HFF-Myc (cell line): ENCODE results near the gene BICC1.

Experiments used
- DNase-seq: peaks from one replicate; pipeline ENCODE4 v3.0.0-alpha.2; 2011; ENCODE audit warnings: low read depth; ENCODE audit errors: extremely low read depth
- H3K4me3 ChIP-seq: replicated peaks from 2 replicates; pipeline ENCODE4 v1.5.1; 2011; ENCODE audit warnings: low read depth, mild to moderate bottlenecking, control low read depth, low read length
- CTCF ChIP-seq: IDR thresholded peaks from 2 replicates; pipeline ENCODE4 v1.5.1; 2012; ENCODE audit warnings: mild to moderate bottlenecking, low read depth, low read length, control low read depth; ENCODE audit errors: missing control alignments

Gene BICC1

DNA sequence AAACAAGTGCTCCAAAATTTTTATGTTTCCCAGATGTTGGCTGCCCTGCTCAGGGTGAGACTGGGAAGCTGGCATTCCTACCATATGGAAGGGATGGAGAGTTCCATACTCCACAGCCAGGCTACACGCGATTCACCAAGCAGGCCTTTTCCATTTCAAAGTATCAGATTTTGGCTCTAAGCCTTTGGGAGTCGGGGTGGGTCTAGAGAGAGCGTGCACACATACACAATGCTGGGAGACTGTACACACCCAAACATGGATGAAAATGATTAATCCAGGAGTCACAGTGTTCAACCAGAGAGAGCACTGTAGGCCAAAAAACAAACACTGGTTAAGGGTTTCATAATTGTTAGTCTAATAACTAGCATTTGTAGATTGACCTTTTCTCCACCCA, 295.0 kb downstream of the BICC1 start:
- no peak overlapping the region for H3K4me3 ChIP-seq
- no peak for TF ChIP-seq CTCF
- peak; percentile 65 for DNase-seq

DNA sequence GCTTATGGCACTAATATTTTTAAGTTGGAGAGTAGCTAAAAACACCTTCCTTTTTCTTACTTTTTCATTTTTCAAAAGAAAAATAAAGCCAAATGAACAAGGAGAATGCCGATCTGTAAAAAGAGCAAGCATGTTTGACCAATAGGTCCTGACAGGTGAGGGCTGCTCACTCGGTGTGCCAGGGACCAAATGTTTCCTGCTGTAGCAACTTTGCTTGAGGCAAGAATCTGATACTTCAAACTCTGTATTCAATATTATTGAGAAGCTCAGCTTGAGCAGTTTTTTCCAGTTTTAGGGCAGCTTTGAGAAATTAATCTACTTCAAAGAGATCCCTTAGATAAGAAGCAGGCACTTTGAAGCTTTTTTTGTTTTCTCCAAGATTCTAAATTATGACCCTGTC, 298.1 kb downstream of the BICC1 start:
- TF ChIP-seq CTCF = no peak
- DNase-seq = no peak
- H3K4me3 ChIP-seq = no peak overlapping the region

DNA sequence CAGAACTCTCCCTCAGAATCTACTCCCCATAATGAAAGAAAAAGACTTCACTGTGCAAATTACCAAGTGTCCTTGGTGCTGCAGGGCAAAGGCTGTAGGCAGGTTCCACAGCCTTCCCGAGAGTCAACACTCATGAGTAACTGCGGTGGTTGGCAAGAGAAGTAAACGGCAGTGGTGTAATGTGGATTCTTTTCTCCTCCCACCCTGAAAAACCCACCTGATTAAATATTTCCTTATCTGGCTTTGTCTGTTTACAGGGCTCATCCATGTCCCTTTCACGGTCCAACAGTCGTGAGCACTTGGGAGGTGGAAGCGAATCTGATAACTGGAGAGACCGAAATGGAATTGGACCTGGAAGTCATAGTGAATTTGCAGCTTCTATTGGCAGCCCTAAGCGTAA, 300.9 kb downstream of the BICC1 start:
- TF ChIP-seq CTCF = no peak
- no peak for DNase-seq
- no peak overlapping the region for H3K4me3 ChIP-seq

DNA sequence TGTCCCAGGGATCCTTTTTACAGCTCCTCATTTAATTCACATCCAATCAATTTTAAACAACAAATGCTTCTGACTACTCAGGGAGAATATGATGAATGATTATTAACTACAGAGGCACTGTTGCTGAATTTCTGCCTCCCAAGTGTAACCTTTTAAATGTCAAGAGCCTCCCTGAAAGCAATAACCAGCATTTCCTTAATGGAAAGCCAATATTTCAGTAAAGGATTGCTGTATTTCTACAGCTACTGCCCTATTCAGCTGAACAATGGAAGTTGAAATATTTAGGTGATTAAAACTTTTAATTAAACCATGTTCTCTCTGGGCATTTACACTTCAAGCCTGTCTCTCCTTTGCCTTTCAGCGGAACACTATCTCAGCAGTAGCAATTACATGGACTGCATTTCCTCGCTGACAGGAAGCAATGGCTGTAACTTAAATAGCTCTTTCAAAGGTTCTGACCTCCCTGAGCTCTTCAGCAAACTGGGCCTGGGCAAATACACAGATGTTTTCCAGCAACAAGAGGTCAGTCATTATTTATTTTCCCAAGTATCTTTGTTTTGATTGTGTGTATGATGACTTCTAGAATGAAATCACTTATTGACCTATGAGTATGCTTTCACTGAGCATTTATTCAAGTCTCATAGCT, 304.7 kb downstream of the BICC1 start:
- no peak for TF ChIP-seq CTCF
- H3K4me3 ChIP-seq = no peak overlapping the region
- DNase-seq = no peak

DNA sequence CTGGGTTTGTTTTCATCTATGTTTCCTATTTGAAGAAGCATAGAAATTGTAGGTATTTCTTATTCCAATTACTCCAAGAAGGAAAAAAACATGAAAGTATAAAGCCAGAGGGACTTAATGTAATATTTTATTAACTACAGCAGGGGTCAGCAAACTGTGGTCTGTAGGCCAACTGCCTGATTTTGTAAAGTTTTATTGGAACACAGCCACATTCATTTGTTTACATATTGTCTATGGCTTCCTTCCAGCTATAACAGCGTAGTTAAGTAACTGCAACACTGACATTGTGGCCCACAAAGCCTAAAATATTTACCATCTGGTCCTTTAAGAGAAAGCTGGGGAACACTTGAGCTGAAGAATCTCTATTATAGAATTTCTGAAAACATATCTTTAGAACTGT, 306.2 kb downstream of the BICC1 start:
- DNase-seq = peak; percentile 87
- H3K4me3 ChIP-seq = no peak overlapping the region
- no peak for TF ChIP-seq CTCF

DNA sequence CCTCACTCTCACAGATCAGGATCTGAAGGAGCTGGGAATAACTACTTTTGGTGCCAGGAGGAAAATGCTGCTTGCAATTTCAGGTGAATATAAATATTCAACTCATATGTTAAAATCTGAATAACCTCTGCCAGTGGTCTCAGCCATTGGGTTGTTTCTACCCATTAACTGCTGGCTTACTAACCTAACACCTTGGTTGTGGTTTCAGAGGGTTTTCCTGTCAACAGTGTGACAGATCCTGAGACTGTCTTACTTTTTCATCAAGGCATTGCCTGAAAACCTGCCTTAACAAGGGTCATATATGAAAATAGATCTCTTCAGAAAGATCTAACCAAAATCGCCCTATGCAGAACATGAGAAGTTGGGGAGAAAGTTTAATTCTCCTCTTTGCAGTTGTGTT, 307.7 kb downstream of the BICC1 start:
- no peak for TF ChIP-seq CTCF
- no peak for DNase-seq
- no peak overlapping the region for H3K4me3 ChIP-seq

DNA sequence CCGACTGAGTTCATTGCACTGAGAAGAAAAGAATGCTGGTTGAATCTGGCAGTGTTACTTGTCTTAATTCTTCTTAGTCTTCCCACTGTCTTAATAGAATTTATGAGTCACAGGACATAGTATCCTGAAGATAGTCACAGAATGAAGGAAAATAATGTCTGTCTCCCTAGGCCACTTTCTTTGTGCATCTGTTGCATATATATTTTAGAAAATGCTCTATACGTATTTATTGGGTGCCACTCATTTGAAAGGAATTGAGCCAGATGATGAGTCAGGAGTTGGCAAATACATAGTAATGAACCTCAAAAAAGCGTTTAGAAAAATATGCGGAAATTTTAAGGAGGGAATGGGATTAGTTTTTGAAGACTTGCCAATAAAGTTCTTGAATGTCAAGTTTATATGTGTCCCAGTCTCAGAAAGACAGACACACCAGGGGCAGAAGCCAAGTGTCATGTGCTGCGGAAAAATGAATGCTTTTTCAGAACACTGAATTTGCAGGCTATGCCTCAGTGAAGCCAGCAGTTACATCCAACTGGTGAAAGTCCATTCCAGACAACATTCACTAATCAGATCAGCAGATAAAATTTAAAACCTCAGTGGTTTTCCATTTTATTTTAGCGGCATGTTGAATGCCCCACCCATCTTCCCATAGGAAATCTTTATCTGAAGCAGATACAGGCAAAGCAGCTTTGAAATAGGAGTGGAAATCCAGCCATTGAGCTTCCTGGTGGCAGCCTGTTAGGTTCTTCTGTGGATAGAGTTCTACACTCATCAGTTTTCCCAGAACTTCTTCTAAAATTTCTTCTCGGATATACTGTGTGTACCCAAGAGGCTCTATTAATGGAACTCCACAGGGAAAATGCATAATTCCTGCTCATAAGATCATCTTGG, 308.4 kb downstream of the BICC1 start:
- no peak for TF ChIP-seq CTCF
- DNase-seq = peak; percentile 90
- H3K4me3 ChIP-seq = no peak overlapping the region
